Left colon (tissue), 2 donors: Measurements from ENCODE around the gene ABTB1. TPM values are rescaled to one million over a fixed set of nuclear protein-coding genes. Genes with fewer than 3 reads are reported as not detected.

Experiments used
- ATAC-seq: fragments of 200-7000 bp; cut with Tn5 transposase; one replicate; pipeline ENCODE4 v1.9.1; 2020; ENCODE audit warnings: mild to moderate bottlenecking, moderate library complexity
- DNase-seq, 2 donors: peaks; one replicate each; pipeline ENCODE4 v3.0.0-alpha.2; 2020
- intact Hi-C, 2 donors: fragments of 100-400 bp; cut with DNase I in 1 of 2; cut with micrococcal nuclease in 1 of 2; formaldehyde crosslinking; loops; one replicate each; pipeline versions ENCODE4 v1.11.2 to v1.14.0; 2022; cut with DNase I, micrococcal nuclease
- total RNA-seq, 2 donors: library from RNA; stranded (reverse); fragmentation: NEBNext Ultra II Directional; extraction: Animal tissue kit (Norgen Biotek cat#: 25700); gene quantifications; one replicate each; pipeline ENCODE4 v1.2.1, GENCODE V29; 2021
- donor health status: DM: no; HTN: no; CAD: no.
- donor health status: DM: yes; HTN: yes; CAD: no.

The ABTB1 gene
- total RNA-seq, 2 donors from 2014 or later = 15.2 to 28.6 TPM

DNA sequence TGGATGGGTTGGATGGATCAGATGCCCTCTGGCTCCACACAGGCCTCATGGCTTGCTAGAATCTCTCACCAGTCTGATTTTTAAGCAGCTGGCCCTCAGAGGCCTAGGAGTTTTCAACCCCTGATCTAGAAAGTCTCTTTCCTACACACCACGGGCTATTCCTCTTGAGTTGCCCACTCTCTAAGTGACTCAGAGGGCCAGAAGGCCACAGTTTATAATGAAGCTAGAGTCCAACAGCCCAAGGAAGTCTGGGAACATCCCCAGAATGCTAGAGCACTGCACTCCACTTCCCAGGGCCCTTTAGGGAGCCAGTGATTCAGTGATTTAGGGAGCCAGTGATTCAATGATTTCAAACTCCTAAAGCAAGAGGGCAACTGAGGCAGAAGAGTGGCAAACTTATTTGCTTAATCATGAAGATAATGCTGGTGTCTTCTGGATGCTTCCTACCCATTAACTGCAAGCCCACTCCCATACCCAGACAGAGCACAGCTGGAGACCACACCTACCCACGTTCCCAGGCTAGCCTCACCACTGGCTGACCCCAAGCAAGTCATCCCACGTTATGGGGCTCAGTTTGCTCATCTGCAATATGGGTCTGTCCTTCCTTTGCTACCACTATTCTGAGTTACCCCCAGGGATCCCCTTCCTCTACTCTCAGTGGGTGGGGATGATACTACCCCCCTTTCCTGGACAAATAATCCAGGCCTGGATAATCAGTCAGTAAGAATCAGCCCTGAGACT, 36.7 kb downstream of the ABTB1 start:
- no peak for ATAC-seq
- intact Hi-C loops = no loop called here
- DNase-seq = peak; percentile 0 to 2

DNA sequence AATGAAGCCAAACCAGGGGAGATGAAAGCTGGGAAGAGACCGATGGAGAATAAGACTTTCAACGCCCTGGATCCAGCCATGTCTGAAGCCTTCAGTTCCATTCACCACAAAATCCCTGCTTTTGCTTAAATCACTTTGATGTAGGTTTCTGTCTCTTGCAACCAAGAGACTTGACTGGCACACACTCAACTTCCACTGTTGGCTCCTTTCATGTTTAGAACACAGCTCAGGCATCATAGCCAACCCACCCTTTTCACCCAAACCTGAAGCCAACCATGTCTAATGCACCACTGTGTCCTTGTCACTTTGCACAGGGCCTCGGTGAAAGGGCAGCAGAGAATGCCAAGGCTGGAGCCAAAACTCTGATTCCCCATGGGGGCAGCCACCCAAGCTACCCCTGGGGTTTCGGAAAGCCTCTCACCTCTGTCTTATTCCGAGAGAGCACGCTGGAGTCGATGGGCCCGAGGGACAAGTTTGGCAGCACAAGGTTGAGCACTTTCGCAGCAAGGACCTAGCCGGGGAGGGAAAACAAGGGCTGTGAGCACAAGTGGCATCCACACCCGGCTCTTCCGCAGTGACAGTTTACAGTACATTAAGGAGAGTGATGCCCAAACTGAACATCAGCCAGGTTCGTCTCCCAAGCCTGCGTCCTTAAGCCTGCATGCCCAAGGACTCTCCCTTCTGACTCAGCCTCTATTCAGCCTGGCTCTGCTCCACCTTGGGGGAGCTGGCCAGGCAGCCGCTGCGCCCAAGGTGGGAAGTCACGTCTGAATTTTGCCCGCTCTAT, 37.6 kb downstream of the ABTB1 start:
- ATAC-seq (no peak), DNase-seq (peak; percentile 1 to 29)
- intact Hi-C loops = no loop called here

DNA sequence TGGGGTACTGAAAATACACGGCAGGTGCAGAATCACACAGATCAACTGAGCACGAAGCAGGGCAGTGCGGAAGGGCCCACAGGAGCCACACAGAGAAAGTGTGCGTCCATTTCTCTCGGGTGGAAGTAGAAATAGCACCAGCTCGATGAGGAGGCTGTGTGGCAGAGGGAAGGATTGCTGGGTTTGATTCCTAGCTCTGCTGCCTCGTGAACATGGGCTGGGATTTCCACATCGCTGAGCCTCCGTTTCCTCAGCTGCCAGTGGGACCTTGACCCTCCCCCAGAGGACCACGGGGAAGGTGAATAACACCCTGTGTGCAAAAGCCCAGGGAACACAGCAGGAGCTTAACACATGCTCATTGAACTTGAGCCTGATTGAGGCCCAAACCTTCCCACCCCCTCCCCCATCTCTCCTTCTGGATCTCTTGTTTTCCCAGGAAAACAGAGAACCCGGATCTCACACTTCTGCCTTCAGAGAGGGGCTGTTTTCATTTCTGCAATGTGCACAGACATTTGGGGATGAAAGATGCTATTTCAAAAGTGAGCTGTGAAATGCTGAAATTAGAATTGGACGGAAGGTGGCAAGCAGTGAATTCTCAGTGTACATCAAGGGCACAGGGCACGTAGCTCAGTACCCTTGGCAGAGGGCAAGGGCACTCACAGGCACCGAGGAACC, 38.4 kb downstream of the ABTB1 start:
- intact Hi-C loops = no loop called here
- no peak for ATAC-seq
- peak; percentile 1 to 8 for DNase-seq

DNA sequence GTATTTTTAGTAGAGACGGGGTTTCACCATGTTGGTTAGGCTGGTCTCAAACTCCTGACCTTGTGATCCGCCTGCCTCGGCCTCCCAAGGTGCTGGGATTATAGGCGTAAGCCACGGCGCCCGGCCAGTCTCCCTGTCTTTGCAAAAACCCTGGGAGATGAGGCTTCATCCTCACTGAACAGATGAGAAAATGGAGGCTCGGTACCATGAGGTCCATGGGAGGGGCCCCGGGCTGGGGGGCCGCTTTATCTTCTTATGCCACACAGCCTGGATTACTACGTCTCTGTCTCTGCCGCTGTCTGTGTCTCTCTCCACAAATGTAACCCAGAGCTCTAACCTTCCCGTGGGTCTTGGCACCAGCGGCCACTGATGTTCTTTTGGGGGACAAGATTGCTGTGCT, 39.1 kb downstream of the ABTB1 start:
- DNase-seq (no peak), ATAC-seq (no peak)
- intact Hi-C loops = no loop called here

DNA sequence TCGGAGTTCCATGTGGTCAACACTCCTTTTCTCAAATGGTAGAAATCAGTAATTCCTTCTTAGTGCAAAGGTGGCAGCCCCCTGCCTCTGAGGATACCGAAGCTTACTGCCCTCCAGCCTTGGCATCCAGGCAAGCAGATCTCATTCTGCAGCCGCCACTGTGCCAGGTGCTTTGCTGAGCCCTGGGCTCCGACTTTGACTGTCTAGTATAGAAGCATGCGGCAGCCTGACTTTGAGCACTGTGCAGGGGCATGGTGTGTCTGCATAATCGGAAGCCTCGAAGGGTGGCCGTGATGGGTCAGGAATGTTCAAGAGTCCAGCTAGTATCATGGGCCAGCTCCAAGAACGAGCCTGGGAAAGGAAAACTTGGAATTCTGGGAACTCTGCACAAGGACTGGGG, 39.7 kb downstream of the ABTB1 start:
- DNase-seq = no peak
- intact Hi-C loops = no loop called here
- no peak for ATAC-seq

DNA sequence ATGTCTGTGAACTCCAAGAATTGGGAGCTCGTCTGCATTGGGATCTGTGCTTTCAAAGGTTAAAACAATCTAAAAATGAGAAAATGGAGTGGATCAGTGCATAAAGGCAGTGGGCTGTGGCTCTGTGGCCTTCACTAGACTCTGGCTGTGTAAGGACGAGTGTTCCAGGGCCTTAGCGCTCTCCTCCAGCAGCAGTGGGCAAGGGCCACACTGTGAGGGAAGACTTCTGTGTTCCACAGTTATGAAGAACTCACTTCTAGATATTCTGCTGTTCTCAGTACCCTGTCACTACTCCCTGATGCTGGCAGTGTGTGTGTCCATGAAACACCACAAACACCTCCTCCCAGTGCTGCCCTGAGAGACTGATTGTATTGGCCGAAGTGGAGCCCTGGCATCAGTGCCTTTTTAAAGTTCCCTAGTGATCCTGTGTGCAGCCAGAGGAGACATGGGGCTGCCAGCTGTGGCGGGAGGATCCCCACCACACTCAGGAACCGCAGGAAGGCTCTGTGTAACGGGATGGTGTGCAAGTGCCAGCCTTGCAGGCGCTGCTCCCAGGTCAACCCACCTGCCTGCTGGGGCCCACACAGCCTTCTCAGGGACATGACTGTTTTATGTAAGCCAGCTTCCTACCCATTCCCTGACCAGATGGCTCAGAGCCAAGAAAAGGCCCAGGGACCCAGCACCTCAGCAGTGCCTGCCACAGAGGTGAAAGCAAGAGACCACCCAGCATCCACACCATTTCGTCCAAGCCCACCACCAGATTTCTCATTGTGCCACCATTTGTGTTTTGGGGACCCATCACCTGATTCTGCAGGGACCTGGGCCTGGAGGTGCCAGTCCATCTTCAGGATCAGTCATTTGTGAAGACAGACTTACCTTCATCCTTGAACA, 40.4 kb downstream of the ABTB1 start:
- no peak for ATAC-seq
- intact Hi-C loops = no loop called here
- no peak for DNase-seq

DNA sequence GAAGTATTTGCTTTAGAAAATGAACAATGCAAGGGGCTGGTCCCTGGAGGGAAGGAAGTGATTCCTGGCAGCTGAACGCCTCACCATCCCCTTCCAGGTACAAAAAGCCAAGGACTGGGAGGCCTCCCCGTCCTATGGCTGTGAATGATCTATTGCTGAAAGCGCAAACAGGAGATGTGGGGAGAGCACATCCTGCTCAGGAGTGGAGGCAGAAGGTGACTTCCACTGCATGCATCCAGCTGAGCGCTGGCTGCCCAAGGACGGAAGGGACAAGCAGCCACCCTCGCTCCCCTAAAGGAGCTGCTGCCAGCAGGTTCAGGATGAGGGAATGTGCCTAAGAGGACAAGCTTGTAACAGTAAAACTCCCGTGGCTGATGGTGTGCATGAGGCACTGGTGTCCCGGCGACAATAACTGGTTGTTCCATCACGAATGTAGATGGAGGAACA, 41.4 kb downstream of the ABTB1 start:
- ATAC-seq (no peak), DNase-seq (no peak)
- intact Hi-C loops = no loop called here

DNA sequence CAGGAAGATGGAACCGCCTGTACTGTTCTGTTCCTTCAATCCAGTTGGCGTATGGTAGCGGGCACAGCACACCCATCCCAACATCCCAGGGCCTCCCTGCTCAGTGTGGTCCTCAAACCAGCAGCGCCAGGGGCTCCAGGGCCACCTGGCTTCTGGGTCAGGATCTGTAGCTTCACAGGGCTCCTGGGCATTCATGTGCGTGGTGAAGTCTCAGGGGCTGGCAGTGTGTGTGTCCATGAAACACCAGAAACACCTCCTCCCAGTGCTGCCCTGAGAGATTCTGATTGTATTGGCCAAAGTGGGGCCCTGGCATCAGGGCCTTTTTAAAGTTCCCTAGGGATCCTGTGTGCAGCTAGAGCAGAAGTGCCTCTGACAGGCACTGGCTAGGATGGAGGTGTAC, 42.1 kb downstream of the ABTB1 start:
- ATAC-seq (no peak), DNase-seq (no peak)
- intact Hi-C loops = no loop called here

DNA sequence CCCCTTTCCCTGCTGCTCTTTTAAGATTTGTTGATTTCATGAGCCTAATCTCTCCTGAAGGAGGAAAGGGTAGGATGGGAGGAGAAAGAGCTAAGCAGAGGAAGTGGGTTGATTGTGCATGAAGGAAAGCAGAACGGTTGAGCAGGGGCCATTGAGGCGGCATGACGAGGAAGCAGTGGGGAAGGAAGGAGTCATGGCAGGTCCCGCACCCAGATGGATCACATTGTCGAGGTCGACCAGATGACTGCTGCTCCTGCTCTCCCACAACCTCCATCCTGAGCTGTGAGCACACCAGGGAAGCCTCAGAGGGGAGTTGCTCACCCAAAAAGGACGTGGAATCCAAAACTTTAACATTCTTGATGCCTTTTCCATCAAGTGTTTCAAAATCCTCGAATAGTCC, 42.8 kb downstream of the ABTB1 start:
- DNase-seq (no peak), ATAC-seq (no peak)
- intact Hi-C loops = no loop called here

DNA sequence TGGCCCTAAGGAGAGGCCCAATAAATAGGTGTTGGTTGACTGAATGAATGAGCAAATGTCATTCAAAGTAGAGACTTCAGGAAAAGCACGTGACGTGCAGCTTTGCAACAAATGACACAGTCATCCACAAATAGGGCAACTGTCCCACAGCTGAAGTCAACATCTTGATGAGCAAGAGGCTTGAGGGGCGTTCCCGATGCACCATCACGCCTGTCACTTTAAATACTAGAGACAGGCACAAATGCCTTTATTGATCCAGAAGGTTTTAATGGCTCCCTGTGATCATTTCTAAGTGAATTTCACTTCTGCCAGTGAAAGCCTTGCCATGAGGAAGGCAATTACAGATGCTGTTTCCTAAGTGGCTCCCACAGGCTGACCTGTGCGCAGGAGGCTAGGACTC, 43.6 kb downstream of the ABTB1 start:
- intact Hi-C loops = no loop called here
- DNase-seq = no peak
- no peak for ATAC-seq

DNA sequence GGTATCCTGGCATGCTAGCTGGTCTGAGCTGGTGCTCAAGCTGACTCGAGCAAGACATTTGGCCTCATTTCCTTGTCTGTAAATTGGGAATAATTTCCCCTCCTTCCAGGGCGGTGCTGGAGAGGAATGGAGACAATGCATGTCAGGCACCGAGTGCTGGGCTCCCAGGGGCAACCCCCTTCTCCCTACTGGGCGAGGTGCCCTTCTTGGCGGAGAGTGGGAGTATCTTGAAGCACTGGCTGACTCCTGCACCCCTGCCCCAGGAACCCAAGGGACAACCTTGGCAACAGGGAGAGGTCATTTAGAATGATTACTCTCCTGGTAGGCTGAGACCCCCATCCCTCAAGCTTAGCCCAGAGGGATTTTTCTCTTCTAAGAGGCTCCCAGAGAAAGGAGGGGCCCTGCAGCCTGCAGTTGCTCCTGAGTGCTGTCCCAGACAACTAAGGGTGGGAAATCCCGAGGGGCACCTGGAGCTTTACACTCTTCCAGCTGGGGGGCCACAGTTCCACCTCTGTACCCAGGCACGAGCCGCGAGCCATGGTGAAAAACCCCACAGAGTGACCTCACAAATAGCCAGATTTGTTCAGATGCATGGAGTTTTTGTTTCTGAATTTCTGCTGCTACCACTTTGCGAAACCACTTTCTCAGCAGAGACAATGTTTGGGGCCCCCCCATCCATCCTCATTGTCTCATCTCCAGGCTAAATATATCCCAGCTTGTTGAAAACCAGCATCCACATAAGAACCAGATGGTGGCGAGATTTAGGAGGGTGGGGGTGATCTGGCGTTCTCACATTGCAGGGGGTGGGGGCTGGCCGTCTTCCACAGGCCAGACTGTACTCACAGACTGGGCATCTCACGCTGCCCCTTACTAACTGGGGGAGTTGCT, 44.8 kb downstream of the ABTB1 start:
- ATAC-seq (no peak), DNase-seq (peak in 1 of 2 donors; percentile 2)
- intact Hi-C loops = no loop called here

DNA sequence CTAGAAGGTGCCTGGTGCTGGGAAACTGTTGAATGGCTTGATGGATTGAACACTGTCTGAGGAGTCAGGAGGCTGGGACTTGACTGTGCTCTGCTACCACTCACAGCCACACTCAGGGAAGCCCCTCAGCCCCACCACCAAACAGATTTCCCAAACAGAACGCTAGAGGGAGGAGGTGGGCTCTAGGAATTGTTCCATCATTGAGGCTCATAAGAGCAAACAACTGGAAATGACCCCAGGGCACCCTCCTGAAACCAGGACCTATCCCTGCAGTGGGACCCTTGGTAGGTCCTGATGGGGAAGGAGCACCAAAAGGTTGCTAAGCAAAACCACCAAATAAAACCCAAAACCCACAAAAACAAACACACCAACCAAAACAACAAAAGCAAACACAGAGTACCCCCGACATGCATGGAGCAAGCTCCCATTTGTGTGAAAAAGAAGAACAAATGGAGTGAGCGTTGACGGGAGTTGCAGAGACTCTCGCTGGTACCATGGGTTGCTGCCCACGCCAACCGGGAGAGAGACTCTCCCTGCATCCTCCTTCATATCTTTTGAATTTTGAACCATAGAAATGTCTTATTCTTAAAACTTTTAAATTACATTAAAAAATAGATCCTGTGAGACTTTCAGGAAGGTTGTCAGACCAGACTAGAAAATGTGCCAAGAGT, 45.6 kb downstream of the ABTB1 start:
- ATAC-seq (no peak), DNase-seq (peak in 1 of 2 donors; percentile 1)
- intact Hi-C loops = no loop called here

DNA sequence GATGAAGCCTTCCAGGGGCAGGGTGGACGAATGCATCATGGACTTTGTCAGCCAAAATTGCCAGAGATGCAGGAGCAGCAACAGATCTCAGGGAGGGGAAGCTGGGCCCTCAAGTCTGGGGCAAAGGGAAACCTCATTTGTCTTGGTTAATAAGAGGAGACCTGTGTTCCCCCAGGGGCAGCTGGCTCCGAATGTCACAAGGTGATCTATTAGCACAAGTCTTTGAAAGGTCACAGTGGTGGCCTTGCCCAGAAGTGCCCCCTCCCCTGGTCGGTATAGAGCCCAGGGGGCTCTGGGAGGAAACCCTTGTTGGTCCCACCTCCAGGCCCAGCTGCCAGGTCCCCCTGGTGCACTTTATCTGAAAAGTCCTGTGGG, 46.2 kb downstream of the ABTB1 start:
- intact Hi-C loops = no loop called here
- DNase-seq = peak in 1 of 2 donors; percentile 2

DNA sequence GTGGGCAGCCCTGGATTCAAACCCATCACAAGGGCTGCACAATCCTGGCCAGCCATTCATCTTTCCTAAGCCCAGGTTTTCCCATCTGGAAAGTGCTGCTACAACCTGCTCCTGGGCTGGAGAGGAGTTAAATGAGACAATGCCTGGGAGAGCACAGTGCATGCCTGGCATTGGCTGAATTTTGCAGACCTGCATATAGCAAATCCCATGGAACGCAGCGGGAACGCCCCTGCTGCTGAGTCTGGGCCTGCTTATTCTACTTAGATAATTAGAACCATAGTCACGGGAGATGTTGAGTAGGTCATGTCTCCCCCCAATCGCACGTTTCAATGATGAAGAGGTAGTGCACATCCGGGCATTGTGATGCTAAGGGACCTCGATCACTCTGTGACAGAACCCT, 46.6 kb downstream of the ABTB1 start:
- intact Hi-C loops = no loop called here
- peak in 1 of 2 donors; percentile 1 for DNase-seq

More for the DNA sequence above, 46.2 kb downstream of the ABTB1 start:
- ATAC-seq = no peak

DNA sequence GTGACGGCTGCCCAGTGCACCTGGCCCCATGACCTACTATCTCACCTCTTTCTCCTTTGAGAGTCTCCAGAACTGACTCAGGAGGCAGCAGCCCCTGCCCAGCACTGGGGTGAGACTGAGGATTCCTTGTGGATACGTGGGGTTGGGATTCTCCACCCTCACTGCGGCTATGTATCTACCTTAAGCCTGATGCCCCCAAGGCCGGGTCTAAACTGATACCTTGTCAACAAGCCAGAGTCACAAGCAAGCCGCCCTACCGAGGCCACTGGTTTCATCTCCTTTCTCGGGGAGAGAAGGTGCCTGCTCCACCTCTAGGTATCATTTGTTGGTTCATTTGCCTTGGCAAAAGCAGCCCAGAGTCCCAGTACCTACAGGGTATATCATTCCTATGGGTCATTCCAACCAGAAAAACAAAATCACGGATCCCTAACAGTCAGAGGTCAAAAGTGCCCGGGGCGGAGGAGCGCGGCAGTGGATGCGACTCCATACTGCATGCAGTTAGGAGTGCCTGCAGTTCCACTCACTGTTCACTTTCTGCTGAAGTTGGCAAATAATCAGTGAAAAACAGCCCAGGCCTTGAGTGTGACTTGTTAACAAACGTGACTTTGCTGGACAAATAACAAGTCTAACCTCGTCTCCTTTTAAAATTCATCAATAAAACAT, 47.5 kb downstream of the ABTB1 start:
- intact Hi-C loops = no loop called here
- ATAC-seq = no peak
- peak in 1 of 2 donors; percentile 1 for DNase-seq

More for the DNA sequence above, 46.6 kb downstream of the ABTB1 start:
- no peak for ATAC-seq

DNA sequence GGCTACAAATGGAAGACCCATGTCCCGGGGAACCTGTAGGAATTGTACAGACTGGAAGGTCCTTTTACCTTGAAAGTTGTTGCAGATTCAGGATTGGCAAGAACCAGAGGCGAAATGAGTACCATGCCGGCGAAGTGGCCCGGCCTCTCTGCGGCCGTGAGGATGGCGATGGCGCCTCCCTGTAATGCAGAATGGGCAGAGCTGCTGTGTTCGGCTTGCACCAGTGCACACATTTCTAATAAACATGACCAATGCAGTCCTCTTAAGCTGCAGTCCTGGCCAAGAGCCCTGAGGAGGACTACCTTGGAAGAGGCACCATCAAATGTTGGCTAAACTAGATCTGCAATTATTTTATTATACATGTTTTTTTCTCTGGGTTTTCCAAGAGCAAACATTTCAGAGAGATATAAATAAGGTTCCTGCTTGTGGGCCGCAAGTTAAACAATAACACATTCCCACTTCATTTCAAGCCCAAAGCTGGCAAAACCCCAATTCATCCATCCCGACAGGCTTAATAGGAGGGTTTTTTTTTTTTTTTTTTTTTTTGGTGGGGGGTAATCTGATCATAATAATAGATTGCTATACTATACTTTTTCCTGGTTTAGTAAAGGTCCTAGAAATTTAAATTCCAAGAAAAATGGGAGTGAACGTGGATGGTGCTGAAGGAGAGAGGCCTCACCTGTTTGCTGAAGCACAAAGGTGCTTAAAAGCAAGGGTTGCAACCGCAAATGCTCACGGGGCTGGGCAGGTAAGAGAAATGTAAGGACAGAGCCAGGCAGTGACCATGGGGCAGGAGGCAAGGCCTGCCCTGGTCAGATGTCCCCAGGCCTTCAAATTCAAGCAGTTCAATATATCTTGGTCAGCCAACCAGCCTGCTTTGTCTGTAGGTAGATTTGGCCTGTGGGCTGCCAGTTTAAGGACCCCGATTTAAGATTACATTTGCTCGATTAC, 48.5 kb downstream of the ABTB1 start:
- ATAC-seq (peak; percentile 11), DNase-seq (peak in 1 of 2 donors; percentile 3)
- intact Hi-C loops = no loop called here
